A549 (cell line): ENCODE results near the gene BRF1. TPM values are rescaled to one million over a fixed set of nuclear protein-coding genes. Genes with fewer than 3 reads are reported as not detected.

Experiments
- ATAC-seq, 2 experiments: fragments of 200-7000 bp in 1 of 2; fragments of >200 bp in 1 of 2; cut with Nextera tagmentation in 1 of 2; cut with Tn5 transposase in 1 of 2; 3 replicates each; pipeline versions ENCODE4 v1.8.0 to v1.9.1; 2018 to 2020; ENCODE audit warnings: mild to moderate bottlenecking in 1 of 2, moderate library complexity in 1 of 2
- CTCF ChIA-PET: fragments of 300-600 bp; sonication (Branson Sonifier 250); formaldehyde crosslinking; extraction: SDS; loops from one replicate; lab custom pipeline; 2021; ENCODE audit warnings: antibody characterized with exemption, inconsistent platforms; lab: Yijun Ruan, JAX
- POLR2A ChIA-PET: fragments of 350-600 bp; formaldehyde crosslinking; extraction: SDS; loops from one replicate; lab custom pipeline; 2021; ENCODE audit warnings: antibody characterized with exemption, inconsistent platforms; lab: Yijun Ruan, JAX
- DNase-seq, 2 experiments: peaks; one replicate each; pipeline versions ENCODE4 v3.0.0 to v3.0.0-alpha.2; 2011 to 2016; ENCODE audit warnings: low read depth in 1 of 2, low spot score in 1 of 2
- FAIRE-seq: peaks from 2 replicates; lab custom pipeline; 2011; peaks lifted over from hg19 to GRCh38; lab: Jason Lieb, UNC
- H3K27ac ChIP-seq, 2 experiments: fragments of >200 bp; sonication (Bioruptor Twin); formaldehyde crosslinking; 3 replicates each; pipeline ENCODE4 v1.5.1; 2016 to 2017
- H3K4me1 ChIP-seq: fragments of >200 bp; sonication (Bioruptor Twin); formaldehyde crosslinking; 3 replicates; pipeline ENCODE4 v1.6.1; 2016
- H3K4me2 ChIP-seq: fragments of >200 bp; sonication (Bioruptor Twin); formaldehyde crosslinking; 3 replicates; pipeline ENCODE4 v1.6.1; 2016
- H3K4me3 ChIP-seq: fragments of >200 bp; sonication (Bioruptor Twin); formaldehyde crosslinking; 3 replicates; pipeline ENCODE4 v1.5.1; 2016
- H3K9me3 ChIP-seq: fragments of >200 bp; sonication (Bioruptor Twin); formaldehyde crosslinking; 3 replicates; pipeline ENCODE4 v1.6.1; 2016
- BCL3 ChIP-seq: fragments of >200 bp; sonication (Bioruptor Twin); formaldehyde crosslinking; IDR thresholded peaks from 3 replicates; pipeline ENCODE4 v1.6.1; 2016
- BHLHE40 ChIP-seq: IDR thresholded peaks from 2 replicates; pipeline ENCODE4 v1.6.1; 2012; ENCODE audit warnings: low read depth, low read length, inconsistent platforms
- EHF ChIP-seq: fragments of 250-450 bp; sonication (Bioruptor Pico); IDR thresholded peaks from 2 replicates; pipeline ENCODE4 v1.5.0; 2020; ENCODE audit warnings: mild to moderate bottlenecking
- EHMT2 ChIP-seq: fragments of 200-600 bp; sonication (generic); IDR thresholded peaks from 2 replicates; pipeline ENCODE4 v1.6.1; 2016; ENCODE audit warnings: antibody characterized with exemption, low read depth, mild to moderate bottlenecking, moderate library complexity
- ELK1 ChIP-seq: fragments of 150-350 bp; IDR thresholded peaks from 2 replicates; pipeline ENCODE4 v1.6.1; 2014; ENCODE audit warnings: low read depth, mild to moderate bottlenecking, low read length
- ESRRA ChIP-seq: fragments of 150-350 bp; IDR thresholded peaks from 2 replicates; pipeline ENCODE4 v1.6.1; 2014; ENCODE audit warnings: mild to moderate bottlenecking, low read length, borderline replicate concordance
- FOXS1 ChIP-seq: fragments of 250-450 bp; sonication (Bioruptor Pico); IDR thresholded peaks from 2 replicates; pipeline ENCODE4 v1.5.0; 2020; ENCODE audit warnings: mild to moderate bottlenecking, moderate library complexity
- HES2 ChIP-seq: fragments of >200 bp; sonication (Bioruptor Twin); formaldehyde crosslinking; IDR thresholded peaks from 2 replicates; pipeline ENCODE4 v1.6.1; 2016
- HEYL ChIP-seq: fragments of 250-450 bp; sonication (Bioruptor Pico); IDR thresholded peaks from 2 replicates; pipeline ENCODE4 v1.8.0; 2021; ENCODE audit warnings: mild to moderate bottlenecking, moderate library complexity
- HMGXB4 ChIP-seq: fragments of 250-450 bp; sonication (Bioruptor Pico); IDR thresholded peaks from 2 replicates; pipeline ENCODE4 v1.5.0; 2021; ENCODE audit warnings: mild to moderate bottlenecking, moderate library complexity, borderline replicate concordance
- KDM1A ChIP-seq: fragments of 200-600 bp; sonication (generic); IDR thresholded peaks from 2 replicates; pipeline ENCODE4 v1.6.1; 2016; ENCODE audit warnings: low read depth, mild to moderate bottlenecking
- KDM5A ChIP-seq: fragments of 200-600 bp; sonication (generic); IDR thresholded peaks from 2 replicates; pipeline ENCODE4 v1.6.1; 2016; ENCODE audit warnings: antibody characterized with exemption, mild to moderate bottlenecking
- MAFK ChIP-seq: fragments of 450-650 bp; IDR thresholded peaks from 2 replicates; pipeline ENCODE4 v1.6.1; 2014; ENCODE audit not compliant: partially characterized antibody
- MAX ChIP-seq: IDR thresholded peaks from 2 replicates; pipeline ENCODE4 v1.6.1; 2012
- MAZ ChIP-seq: fragments of 150-350 bp; IDR thresholded peaks from 2 replicates; pipeline ENCODE4 v1.6.1; 2014; ENCODE audit warnings: antibody characterized with exemption, low read depth, low read length, borderline replicate concordance
- PBX3 ChIP-seq: IDR thresholded peaks from 2 replicates; pipeline ENCODE4 v1.6.1; 2012
- POLR2AphosphoS2 ChIP-seq: conservative IDR thresholded peaks from 2 replicates; pipeline ENCODE4 v1.6.1; 2012; ENCODE audit warnings: low read length, improper control_type of control experiment, inconsistent platforms
- RARB ChIP-seq: fragments of 250-450 bp; sonication (Bioruptor Pico); IDR thresholded peaks from 2 replicates; pipeline ENCODE4 v1.8.0; 2021; ENCODE audit warnings: mild to moderate bottlenecking, moderate library complexity
- RFX5 ChIP-seq: fragments of 450-650 bp; IDR thresholded peaks from 2 replicates; pipeline ENCODE4 v1.7.1; 2014; ENCODE audit warnings: antibody characterized with exemption, mild to moderate bottlenecking, moderate library complexity
- RNF2 ChIP-seq: fragments of 200-600 bp; sonication (generic); IDR thresholded peaks from 2 replicates; pipeline ENCODE4 v1.6.1; 2016; ENCODE audit warnings: low read depth, mild to moderate bottlenecking, antibody characterized with exemption, moderate library complexity, borderline replicate concordance
- SREBF2 ChIP-seq: fragments of 450-650 bp; IDR thresholded peaks from 2 replicates; pipeline ENCODE4 v1.6.1; 2014; ENCODE audit warnings: mild to moderate bottlenecking, moderate library complexity
- USF2 ChIP-seq: fragments of 450-650 bp; IDR thresholded peaks from 2 replicates; pipeline ENCODE4 v1.6.1; 2014; ENCODE audit warnings: antibody characterized with exemption
- WGBS: methylation state at CpG from one replicate; pipeline ENCODE4 v1.1.6; 2017; ENCODE audit errors: missing lambda C conversion rate; 5-methylcytosine and 5-hydroxymethylcytosine counted together
- polyA plus RNA-seq, 4 experiments: library from polyadenylated mRNA; depleted of rRNA in 3 of 4; stranded (reverse); fragments of >200 nt; fragmentation: RNase III in 1 of 4; extraction: RNeasy Plus Mini Kit Qiagen cat#74134 plus additional on column Dnase treatment in 1 of 4; gene quantifications; 2 replicates in 3 of 4; 3 replicates in 1 of 4; pipeline ENCODE4 v1.2.3, GENCODE V29; 2011 to 2017

Gene BRF1
- polyA plus RNA-seq, 2 of the 4 experiments (the other 2 are of a cell fraction): 8.5 to 25.7 TPM

- WGBS: 86% methylated on average over 15 of the region's 21 CpGs
- ChIA-PET CTCF (interaction anchor here (0.6 to 4.4 kb wide), 10 partner anchors 9 to 285 kb away, joined by 3 to 25 read pairs (median 6); partner anchors contain the start of gene BTBD6), POLR2A (no interaction called here)
- Histone ChIP-seq H3K4me1 (peaks cover 36% of the 10 kb centered on the region), H3K9me3 (no peaks in the 10 kb centered on the region), H3K4me2 (peak overlapping the region; percentile 28; the same call in 1 of the 3 replicates), H3K27ac (peak overlapping the region in 1 of 2 experiments; percentile 19; a peak in 2 of 6 replicates), H3K4me3 (no peak overlapping the region)
- DNase-seq: no peak
- FAIRE-seq: no peak
- TF ChIP-seq POLR2AphosphoS2: no peak
- TF ChIP-seq PBX3: no peak
- no peak for TF ChIP-seq ESRRA
- ATAC-seq: peak in 1 of 2 experiments; percentile 3; a peak in 3 of 6 replicates
These were observed 95.7 kb downstream of the BRF1 start for GRCh38 chr14:105204931-105205672.

GRCh38 chr14:105204206-105204930 is 96.4 kb downstream of the BRF1 start:
- Histone ChIP-seq H3K9me3 (no peaks in the 10 kb centered on the region), H3K4me3 (no peak overlapping the region), H3K27ac (peak overlapping the region in 1 of 2 experiments; percentile 58; a peak in 2 of 6 replicates), H3K4me2 (peak overlapping the region; percentile 28; the same call in 1 of the 3 replicates), H3K4me1 (peaks cover 36% of the 10 kb centered on the region)
- POLR2A ChIA-PET: no interaction called here
- 81% methylated on average over 19 of the region's 24 CpGs for WGBS
- ATAC-seq (peak; percentile 7 to 25; a peak in 3 of 6 replicates), DNase-seq (peak in 1 of 2 experiments; percentile 46), FAIRE-seq (no peak)
- TF ChIP-seq KDM1A: no peak
- no peak for TF ChIP-seq SREBF2
- TF ChIP-seq RFX5: no peak
- no peak for TF ChIP-seq FOXS1 (CRISPR knock-in tag)
- no peak for TF ChIP-seq ELK1
- TF ChIP-seq USF2: peak; percentile 87
- no peak for TF ChIP-seq BHLHE40
- no peak for TF ChIP-seq KDM5A
- TF ChIP-seq MAX: peak; percentile 61
- CTCF ChIA-PET: interaction anchor here (0.6 to 4.8 kb wide), 16 partner anchors 10 to 286 kb away, joined by 3 to 25 read pairs (median 6); partner anchors contain the start of gene BTBD6

- Histone ChIP-seq H3K9me3 (no peaks in the 10 kb centered on the region), H3K4me1 (peaks cover 43% of the 10 kb centered on the region), H3K27ac (peak overlapping the region in 1 of 2 experiments; percentile 58; a peak in 2 of 6 replicates), H3K4me2 (no peak overlapping the region), H3K4me3 (no peak overlapping the region)
- ATAC-seq (no peak; a peak in 1 of 6 replicates), FAIRE-seq (no peak), DNase-seq (no peak)
- 81% methylated on average over 5 of the region's 6 CpGs for WGBS
- ChIA-PET POLR2A (no interaction called here), CTCF (interaction anchor here (0.6 to 4.8 kb wide), 27 partner anchors 9 to 286 kb away, joined by 3 to 25 read pairs (median 4); partner anchors contain the start of gene BTBD6)
- TF ChIP-seq MAZ: no peak
- no peak for TF ChIP-seq HMGXB4 (CRISPR knock-in tag)
- TF ChIP-seq RARB: no peak
- TF ChIP-seq EHF (CRISPR knock-in tag): no peak
- no peak for TF ChIP-seq EHMT2
- no peak for TF ChIP-seq BCL3
- TF ChIP-seq ELK1: no peak
- TF ChIP-seq HEYL (CRISPR knock-in tag): no peak
- TF ChIP-seq RNF2: no peak
- TF ChIP-seq MAFK: no peak
- TF ChIP-seq HES2: no peak
These were observed 97.1 kb downstream of the BRF1 start for GRCh38 chr14:105203701-105204100.
